Superior temporal gyrus (tissue), 1 donor: ENCODE results near the gene PHF23.
"Not testable (repeated sequence)": the region's sequence is repeated elsewhere in the genome, so short reads cannot be mapped to it uniquely, and the experiment has no call there.

Experiments used
- DNase-seq: peaks from one replicate; pipeline ENCODE4 v3.0.0-alpha.2; 2016; ENCODE audit errors: extremely low spot score

PHF23 gene

GRCh38 chr17:7258731-7259554, 19.7 kb upstream of the PHF23 start:
- no peak for DNase-seq

- no peak for DNase-seq
Observed at GRCh38 chr17:7256766-7257456, 17.7 kb upstream of the PHF23 start.

- no peak for DNase-seq
Observed at GRCh38 chr17:7254511-7254910, 15.3 kb upstream of the PHF23 start.

GRCh38 chr17:7253082-7253481, 13.8 kb upstream of the PHF23 start:
- DNase-seq: no peak

- peak; percentile 88 for DNase-seq
Observed at GRCh38 chr17:7252176-7253043, 13.2 kb upstream of the PHF23 start, which contains the start of gene ELP5. Gene ELP5, plus strand, starts transcription at chr17:7252215. Its CDS starts 336 bp downstream, at chr17:7252551.

GRCh38 chr17:7251661-7252175, 12.5 kb upstream of the PHF23 start, which contains the start of gene CTDNEP1:
Gene CTDNEP1, minus strand, starts transcription at chr17:7251734. Its CDS starts 438 bp downstream, at chr17:7251296.
- peak; percentile 99 for DNase-seq

- DNase-seq: no peak
Observed at GRCh38 chr17:7250695-7251627, 11.7 kb upstream of the PHF23 start.

- DNase-seq: no peak
Observed at GRCh38 chr17:7249830-7250229, 10.6 kb upstream of the PHF23 start.

- DNase-seq: no peak
Observed at GRCh38 chr17:7249214-7249613, 10.0 kb upstream of the PHF23 start.

GRCh38 chr17:7248796-7249195, 9.5 kb upstream of the PHF23 start:
- no peak for DNase-seq

- DNase-seq: no peak
Observed at GRCh38 chr17:7246779-7247178, 7.5 kb upstream of the PHF23 start.

GRCh38 chr17:7243838-7244237, 4.6 kb upstream of the PHF23 start:
- not testable (repeated sequence) for DNase-seq

- DNase-seq: no peak
Observed at GRCh38 chr17:7243453-7243729, 4.1 kb upstream of the PHF23 start.

GRCh38 chr17:7242717-7243452, 3.6 kb upstream of the PHF23 start:
- DNase-seq: peak; percentile 97

GRCh38 chr17:7241783-7242716, 2.8 kb upstream of the PHF23 start, which contains the start of gene GABARAP:
Gene GABARAP, minus strand, starts transcription at chr17:7242449. Its CDS starts 119 bp downstream, at chr17:7242330.
- DNase-seq: peak; percentile 97

GRCh38 chr17:7241090-7241733, 2.0 kb upstream of the PHF23 start:
- DNase-seq: no peak

GRCh38 chr17:7240375-7240774, 1.1 kb upstream of the PHF23 start:
- DNase-seq: no peak

GRCh38 chr17:7238420-7239090, 702 bp downstream of the PHF23 start:
- DNase-seq: no peak
